PFSK-1 (cell line): ENCODE data around the gene INPP5J.

ENCODE experiments used
- FOXP2 ChIP-seq: optimal IDR thresholded peaks from 2 replicates; pipeline ENCODE3; 2011; ENCODE audit warnings: borderline replicate concordance, control low read depth, inconsistent platforms; ENCODE audit not compliant: insufficient read depth; ENCODE audit errors: extremely low read length, extremely low read depth
- POLR2AphosphoS5 ChIP-seq: IDR thresholded peaks from 2 replicates; pipeline ENCODE4 v1.6.1; 2012; ENCODE audit warnings: low read depth, mild to moderate bottlenecking, control low read depth, low read length, moderate library complexity
- SIN3A ChIP-seq: IDR thresholded peaks from 2 replicates; pipeline ENCODE4 v1.6.1; 2012; ENCODE audit warnings: mild to moderate bottlenecking, low read length, moderate library complexity, borderline replicate concordance; ENCODE audit not compliant: insufficient read depth
- TAF1 ChIP-seq: IDR thresholded peaks from 2 replicates; pipeline ENCODE4 v1.6.1; 2012; ENCODE audit warnings: low read length, control low read depth, borderline replicate concordance; ENCODE audit not compliant: insufficient read depth
- TF ChIP-seq, protein P1 (sequence below), 2 experiments: IDR thresholded peaks; 2 replicates each; pipeline versions ENCODE4 v1.6.1 to v1.8.0; 2011 to 2012; ENCODE audit warnings: low read depth in 2 of 2, low read length in 2 of 2, control low read depth in 1 of 2, inconsistent platforms in 1 of 2, mild to moderate bottlenecking in 1 of 2, moderate library complexity in 1 of 2; ENCODE audit not compliant: insufficient read depth in 1 of 2

The INPP5J gene

GRCh38 chr22:31126869-31127175 is 4.1 kb downstream of the INPP5J start:
- TF ChIP-seq TAF1 (no peak), SIN3A (no peak), FOXP2 (no peak), POLR2AphosphoS5 (no peak)
- TF ChIP-seq, protein P1, sequence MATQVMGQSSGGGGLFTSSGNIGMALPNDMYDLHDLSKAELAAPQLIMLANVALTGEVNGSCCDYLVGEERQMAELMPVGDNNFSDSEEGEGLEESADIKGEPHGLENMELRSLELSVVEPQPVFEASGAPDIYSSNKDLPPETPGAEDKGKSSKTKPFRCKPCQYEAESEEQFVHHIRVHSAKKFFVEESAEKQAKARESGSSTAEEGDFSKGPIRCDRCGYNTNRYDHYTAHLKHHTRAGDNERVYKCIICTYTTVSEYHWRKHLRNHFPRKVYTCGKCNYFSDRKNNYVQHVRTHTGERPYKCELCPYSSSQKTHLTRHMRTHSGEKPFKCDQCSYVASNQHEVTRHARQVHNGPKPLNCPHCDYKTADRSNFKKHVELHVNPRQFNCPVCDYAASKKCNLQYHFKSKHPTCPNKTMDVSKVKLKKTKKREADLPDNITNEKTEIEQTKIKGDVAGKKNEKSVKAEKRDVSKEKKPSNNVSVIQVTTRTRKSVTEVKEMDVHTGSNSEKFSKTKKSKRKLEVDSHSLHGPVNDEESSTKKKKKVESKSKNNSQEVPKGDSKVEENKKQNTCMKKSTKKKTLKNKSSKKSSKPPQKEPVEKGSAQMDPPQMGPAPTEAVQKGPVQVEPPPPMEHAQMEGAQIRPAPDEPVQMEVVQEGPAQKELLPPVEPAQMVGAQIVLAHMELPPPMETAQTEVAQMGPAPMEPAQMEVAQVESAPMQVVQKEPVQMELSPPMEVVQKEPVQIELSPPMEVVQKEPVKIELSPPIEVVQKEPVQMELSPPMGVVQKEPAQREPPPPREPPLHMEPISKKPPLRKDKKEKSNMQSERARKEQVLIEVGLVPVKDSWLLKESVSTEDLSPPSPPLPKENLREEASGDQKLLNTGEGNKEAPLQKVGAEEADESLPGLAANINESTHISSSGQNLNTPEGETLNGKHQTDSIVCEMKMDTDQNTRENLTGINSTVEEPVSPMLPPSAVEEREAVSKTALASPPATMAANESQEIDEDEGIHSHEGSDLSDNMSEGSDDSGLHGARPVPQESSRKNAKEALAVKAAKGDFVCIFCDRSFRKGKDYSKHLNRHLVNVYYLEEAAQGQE (IDR thresholded peaks at IDR 0.05; ENCODE audit: insufficient read depth in 1 of 2, low read depth in 2 of 2, low read length in 2 of 2), result no peak

- TF ChIP-seq SIN3A (no peak), POLR2AphosphoS5 (no peak)
- TF ChIP-seq, protein P1 (IDR thresholded peaks at IDR 0.05; ENCODE audit: insufficient read depth in 1 of 2, low read depth in 2 of 2, low read length in 2 of 2), result no peak
Observed at GRCh38 chr22:31127181-31127772, 4.5 kb downstream of the INPP5J start.

DNA sequence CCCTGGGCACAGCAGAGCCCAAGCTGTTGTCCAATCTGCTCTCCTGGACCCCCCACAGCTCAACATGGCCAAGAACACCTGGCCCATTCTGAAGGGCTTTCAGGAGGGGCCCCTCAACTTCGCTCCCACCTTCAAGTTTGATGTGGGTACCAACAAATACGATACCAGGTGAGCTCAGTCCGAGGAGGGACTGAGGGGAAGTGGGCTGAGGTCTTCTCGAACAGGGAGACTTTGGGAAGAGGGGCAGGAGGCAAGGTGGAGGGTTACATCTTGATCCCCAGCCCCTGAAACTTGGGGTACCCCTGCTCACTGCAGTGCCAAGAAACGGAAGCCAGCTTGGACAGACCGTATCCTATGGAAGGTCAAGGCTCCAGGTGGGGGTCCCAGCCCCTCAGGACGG is 5.4 kb downstream of the INPP5J start:
- TF ChIP-seq POLR2AphosphoS5, result no peak
- TF ChIP-seq FOXP2, result no peak
- no peak for TF ChIP-seq TAF1
- TF ChIP-seq SIN3A, result no peak
- TF ChIP-seq, protein P1 (IDR thresholded peaks at IDR 0.05; ENCODE audit: insufficient read depth in 1 of 2, low read depth in 2 of 2, low read length in 2 of 2), result no peak

GRCh38 chr22:31130873-31131272 is 8.1 kb downstream of the INPP5J start:
- TF ChIP-seq POLR2AphosphoS5, result no peak
- TF ChIP-seq, protein P1 (IDR thresholded peaks at IDR 0.05; ENCODE audit: insufficient read depth in 1 of 2, low read depth in 2 of 2, low read length in 2 of 2), result no peak
- TF ChIP-seq TAF1, result no peak
- no peak for TF ChIP-seq SIN3A
- no peak for TF ChIP-seq FOXP2

DNA sequence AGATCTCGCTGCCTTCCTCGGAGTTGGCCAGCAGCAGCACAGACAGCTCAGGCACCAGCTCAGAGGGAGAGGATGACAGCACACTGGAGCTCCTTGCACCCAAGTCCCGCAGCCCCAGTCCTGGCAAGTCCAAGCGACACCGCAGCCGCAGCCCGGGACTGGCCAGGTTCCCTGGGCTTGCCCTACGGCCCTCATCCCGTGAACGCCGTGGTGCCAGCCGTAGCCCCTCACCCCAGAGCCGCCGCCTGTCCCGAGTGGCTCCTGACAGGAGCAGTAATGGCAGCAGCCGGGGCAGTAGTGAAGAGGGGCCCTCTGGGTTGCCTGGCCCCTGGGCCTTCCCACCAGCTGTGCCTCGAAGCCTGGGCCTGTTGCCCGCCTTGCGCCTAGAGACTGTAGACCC is 11.1 kb downstream of the INPP5J start:
- no peak for TF ChIP-seq POLR2AphosphoS5
- TF ChIP-seq SIN3A, result no peak
- no peak for TF ChIP-seq FOXP2
- TF ChIP-seq, protein P1 (IDR thresholded peaks at IDR 0.05; ENCODE audit: insufficient read depth in 1 of 2, low read depth in 2 of 2, low read length in 2 of 2), result no peak
- no peak for TF ChIP-seq TAF1
